Fibroblast of lung (primary cell): Measurements from ENCODE around the gene FRMD1. TPM values are rescaled to one million over a fixed set of nuclear protein-coding genes. Genes with fewer than 3 reads are reported as not detected.

Experiments
- DNase-seq, 2 donors: peaks; one replicate each; pipeline versions ENCODE4 v3.0.0 to v3.0.0-alpha.2; 2010; ENCODE audit warnings: low read depth in 2 of 2
- H2AFZ ChIP-seq: 2 replicates; pipeline ENCODE4 v1.5.1; 2012; ENCODE audit warnings: low read length, control low read depth, inconsistent platforms
- H3K27ac ChIP-seq: 2 replicates; pipeline ENCODE4 v1.5.1; 2011; ENCODE audit warnings: low read length, control low read depth; ENCODE audit not compliant: insufficient read depth
- H3K27me3 ChIP-seq: 2 replicates; pipeline ENCODE4 v1.5.1; 2011; ENCODE audit warnings: mild to moderate bottlenecking, low read length; ENCODE audit not compliant: control insufficient read depth, insufficient read depth
- H3K36me3 ChIP-seq: 2 replicates; pipeline ENCODE4 v1.5.1; 2011; ENCODE audit warnings: low read length; ENCODE audit not compliant: control insufficient read depth, insufficient read depth
- H3K4me1 ChIP-seq: 2 replicates; pipeline ENCODE4 v1.5.1; 2011; ENCODE audit warnings: low read length; ENCODE audit not compliant: control insufficient read depth, insufficient read depth; ENCODE audit errors: extremely low read depth
- H3K4me2 ChIP-seq: 2 replicates; pipeline ENCODE4 v1.5.1; 2011; ENCODE audit warnings: low read length, control low read depth; ENCODE audit not compliant: insufficient read depth; ENCODE audit errors: extremely low read depth
- H3K4me3 ChIP-seq, 4 experiments: fragments of 200-600 bp in 1 of 4; sonication (generic) in 1 of 4; replicated peaks in 1 of 4; 2 replicates each; pipeline ENCODE4 v1.5.1; 2011 to 2016; ENCODE audit warnings: low read length in 4 of 4, low read depth in 3 of 4, mild to moderate bottlenecking in 3 of 4, control low read depth in 2 of 4, inconsistent platforms in 1 of 4, mixed read lengths in 1 of 4; ENCODE audit not compliant: insufficient read depth in 1 of 4; ENCODE audit errors: control extremely low read depth in 1 of 4
- H3K79me2 ChIP-seq: 2 replicates; pipeline ENCODE4 v1.5.1; 2012; ENCODE audit warnings: mild to moderate bottlenecking, low read length, inconsistent platforms; ENCODE audit not compliant: control insufficient read depth, insufficient read depth
- H3K9ac ChIP-seq: 2 replicates; pipeline ENCODE4 v1.5.1; 2011; ENCODE audit warnings: mild to moderate bottlenecking, low read length, control low read depth; ENCODE audit not compliant: insufficient read depth
- H3K9me3 ChIP-seq: 2 replicates; pipeline ENCODE4 v1.5.1; 2012; ENCODE audit warnings: low read depth, low read length; ENCODE audit not compliant: control insufficient read depth, insufficient read depth
- H4K20me1 ChIP-seq: 2 replicates; pipeline ENCODE4 v1.5.1; 2011; ENCODE audit warnings: low read length; ENCODE audit not compliant: control insufficient read depth, insufficient read depth; ENCODE audit errors: extremely low read depth
- CTCF ChIP-seq, 2 donors: IDR thresholded peaks in 1 of 2; conservative IDR thresholded peaks in 1 of 2; 1 replicate in 1 of 2; 2 replicates in 1 of 2; pipeline ENCODE4 v1.5.1; 2011 to 2012; ENCODE audit warnings: low read length in 2 of 2, control low read depth in 1 of 2, inconsistent platforms in 1 of 2, low read depth in 1 of 2, mild to moderate bottlenecking in 1 of 2
- EZH2 ChIP-seq: IDR thresholded peaks from 2 replicates; pipeline ENCODE4 v1.5.1; 2012; ENCODE audit warnings: low read length, control low read depth, mild to moderate bottlenecking; ENCODE audit errors: missing control alignments
- polyA plus RNA-seq, 2 donors: library from polyadenylated mRNA; depleted of rRNA in 1 of 2; stranded (reverse) in 1 of 2; unstranded in 1 of 2; fragments of >200 nt; gene quantifications; 2 replicates each; pipeline ENCODE4 v1.2.1, GENCODE V29; 2011 to 2012; ENCODE audit warnings: missing spikeins in 1 of 2
- total RNA-seq: library from RNA; depleted of rRNA; stranded (reverse); fragments of >200 nt; gene quantifications from 2 replicates; pipeline ENCODE4 v1.2.1, GENCODE V29; 2014

Gene FRMD1
- total and polyA plus RNA-seq, 2 donors (not counting 1 experiment from before 2014, with no cell fraction given): not detected

GRCh38 chr6:168041928-168042327, 37.1 kb downstream of the FRMD1 start:
- Histone ChIP-seq H3K9me3 (no peaks in the 10 kb centered on the region), H2AFZ (no peak overlapping the region), H3K79me2 (no peaks in the 10 kb centered on the region), H4K20me1 (no peaks in the 10 kb centered on the region), H3K27me3 (no peaks in the 10 kb centered on the region), H3K4me2 (no peak overlapping the region), H3K9ac (no peak overlapping the region), H3K36me3 (no peaks in the 10 kb centered on the region), H3K27ac (no peak overlapping the region), H3K4me3 (no peak overlapping the region), H3K4me1 (no peaks in the 10 kb centered on the region)
- no peak for DNase-seq
- TF ChIP-seq EZH2 (no peak), CTCF (conservative IDR thresholded peaks at IDR 0.05 in 1 of 2, IDR thresholded peaks at IDR 0.05 in 1 of 2; ENCODE audit: low read depth in 1 of 2, low read length in 2 of 2) (no peak)

GRCh38 chr6:168040856-168041496, 38.0 kb downstream of the FRMD1 start:
- no peak overlapping the region for H3K4me2 ChIP-seq
- no peak for TF ChIP-seq CTCF (conservative IDR thresholded peaks at IDR 0.05 in 1 of 2, IDR thresholded peaks at IDR 0.05 in 1 of 2; ENCODE audit: low read depth in 1 of 2, low read length in 2 of 2)
- TF ChIP-seq EZH2: no peak
- H3K36me3 ChIP-seq: no peaks in the 10 kb centered on the region
- no peaks in the 10 kb centered on the region for H3K27me3 ChIP-seq
- no peaks in the 10 kb centered on the region for H3K79me2 ChIP-seq
- H3K9ac ChIP-seq: no peak overlapping the region
- DNase-seq: no peak
- no peak overlapping the region for H3K4me3 ChIP-seq
- H2AFZ ChIP-seq: no peak overlapping the region
- peaks cover 4% of the 10 kb centered on the region for H3K4me1 ChIP-seq
- no peak overlapping the region for H3K27ac ChIP-seq
- H4K20me1 ChIP-seq: no peaks in the 10 kb centered on the region
- H3K9me3 ChIP-seq: no peaks in the 10 kb centered on the region

- Histone ChIP-seq H3K4me1 (peaks cover 7% of the 10 kb centered on the region), H3K36me3 (no peaks in the 10 kb centered on the region), H3K4me2 (no peak overlapping the region), H3K27ac (no peak overlapping the region), H3K9me3 (no peaks in the 10 kb centered on the region), H3K4me3 (no peak overlapping the region), H3K27me3 (no peaks in the 10 kb centered on the region), H4K20me1 (no peaks in the 10 kb centered on the region), H3K9ac (no peak overlapping the region), H3K79me2 (no peaks in the 10 kb centered on the region), H2AFZ (no peak overlapping the region)
- no peak for TF ChIP-seq EZH2
- TF ChIP-seq CTCF (conservative IDR thresholded peaks at IDR 0.05 in 1 of 2, IDR thresholded peaks at IDR 0.05 in 1 of 2; ENCODE audit: low read depth in 1 of 2, low read length in 2 of 2): no peak
- no peak for DNase-seq
Measured at GRCh38 chr6:168039849-168040248, 39.2 kb downstream of the FRMD1 start.
